GM12878 (cell line): ENCODE measurements around the gene SIX1.

Experiments
- DPF2 ChIP-seq: fragments of 450-650 bp; IDR thresholded peaks from 2 replicates; pipeline ENCODE4 v1.6.1; 2017; ENCODE audit warnings: mild to moderate bottlenecking
- EGR1 ChIP-seq, 2 experiments: IDR thresholded peaks; 1 replicate in 1 of 2; 2 replicates in 1 of 2; pipeline ENCODE4 v1.6.1; 2011 to 2012; ENCODE audit warnings: low read depth in 2 of 2, low read length in 2 of 2, borderline replicate concordance in 1 of 2, mild to moderate bottlenecking in 1 of 2, moderate library complexity in 1 of 2
- NFXL1 ChIP-seq: fragments of 450-650 bp; IDR thresholded peaks from 2 replicates; pipeline ENCODE4 v1.6.1; 2017; ENCODE audit warnings: antibody characterized with exemption, mild to moderate bottlenecking, borderline replicate concordance
- POLR2A ChIP-seq: IDR thresholded peaks from 2 replicates; pipeline ENCODE4 v1.6.1; 2011; ENCODE audit warnings: low read depth, mild to moderate bottlenecking, low read length
- TF ChIP-seq, protein P1 (sequence below), 3 experiments: IDR thresholded peaks in 2 of 3; conservative IDR thresholded peaks in 1 of 3; 2 replicates each; pipeline ENCODE4 v1.5.1; 2011; ENCODE audit warnings: low read depth in 3 of 3, low read length in 3 of 3, mild to moderate bottlenecking in 3 of 3, control low read depth in 2 of 3, moderate library complexity in 2 of 3, inconsistent platforms in 1 of 3, mixed read lengths in 1 of 3; ENCODE audit not compliant: control insufficient read depth in 2 of 3, insufficient read depth in 1 of 3; ENCODE audit errors: extremely low read depth in 1 of 3
- TF ChIP-seq, protein P2 (sequence below): fragments of 450-650 bp; IDR thresholded peaks from 2 replicates; pipeline ENCODE4 v1.6.1; 2017; ENCODE audit warnings: antibody characterized with exemption, mild to moderate bottlenecking, moderate library complexity

- TF ChIP-seq NFXL1 (no peak), DPF2 (no peak), EGR1 (IDR thresholded peaks at IDR 0.05; ENCODE audit: borderline replicate concordance in 1 of 2, low read depth in 2 of 2, low read length in 2 of 2) (no peak), POLR2A (no peak)
- TF ChIP-seq, protein P1, sequence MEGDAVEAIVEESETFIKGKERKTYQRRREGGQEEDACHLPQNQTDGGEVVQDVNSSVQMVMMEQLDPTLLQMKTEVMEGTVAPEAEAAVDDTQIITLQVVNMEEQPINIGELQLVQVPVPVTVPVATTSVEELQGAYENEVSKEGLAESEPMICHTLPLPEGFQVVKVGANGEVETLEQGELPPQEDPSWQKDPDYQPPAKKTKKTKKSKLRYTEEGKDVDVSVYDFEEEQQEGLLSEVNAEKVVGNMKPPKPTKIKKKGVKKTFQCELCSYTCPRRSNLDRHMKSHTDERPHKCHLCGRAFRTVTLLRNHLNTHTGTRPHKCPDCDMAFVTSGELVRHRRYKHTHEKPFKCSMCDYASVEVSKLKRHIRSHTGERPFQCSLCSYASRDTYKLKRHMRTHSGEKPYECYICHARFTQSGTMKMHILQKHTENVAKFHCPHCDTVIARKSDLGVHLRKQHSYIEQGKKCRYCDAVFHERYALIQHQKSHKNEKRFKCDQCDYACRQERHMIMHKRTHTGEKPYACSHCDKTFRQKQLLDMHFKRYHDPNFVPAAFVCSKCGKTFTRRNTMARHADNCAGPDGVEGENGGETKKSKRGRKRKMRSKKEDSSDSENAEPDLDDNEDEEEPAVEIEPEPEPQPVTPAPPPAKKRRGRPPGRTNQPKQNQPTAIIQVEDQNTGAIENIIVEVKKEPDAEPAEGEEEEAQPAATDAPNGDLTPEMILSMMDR (IDR thresholded peaks at IDR 0.05 in 2 of 3, conservative IDR thresholded peaks at IDR 0.05 in 1 of 3; ENCODE audit: control insufficient read depth in 2 of 3, extremely low read depth in 1 of 3, insufficient read depth in 1 of 3, low read depth in 3 of 3, low read length in 3 of 3), result no peak
- TF ChIP-seq, protein P2, sequence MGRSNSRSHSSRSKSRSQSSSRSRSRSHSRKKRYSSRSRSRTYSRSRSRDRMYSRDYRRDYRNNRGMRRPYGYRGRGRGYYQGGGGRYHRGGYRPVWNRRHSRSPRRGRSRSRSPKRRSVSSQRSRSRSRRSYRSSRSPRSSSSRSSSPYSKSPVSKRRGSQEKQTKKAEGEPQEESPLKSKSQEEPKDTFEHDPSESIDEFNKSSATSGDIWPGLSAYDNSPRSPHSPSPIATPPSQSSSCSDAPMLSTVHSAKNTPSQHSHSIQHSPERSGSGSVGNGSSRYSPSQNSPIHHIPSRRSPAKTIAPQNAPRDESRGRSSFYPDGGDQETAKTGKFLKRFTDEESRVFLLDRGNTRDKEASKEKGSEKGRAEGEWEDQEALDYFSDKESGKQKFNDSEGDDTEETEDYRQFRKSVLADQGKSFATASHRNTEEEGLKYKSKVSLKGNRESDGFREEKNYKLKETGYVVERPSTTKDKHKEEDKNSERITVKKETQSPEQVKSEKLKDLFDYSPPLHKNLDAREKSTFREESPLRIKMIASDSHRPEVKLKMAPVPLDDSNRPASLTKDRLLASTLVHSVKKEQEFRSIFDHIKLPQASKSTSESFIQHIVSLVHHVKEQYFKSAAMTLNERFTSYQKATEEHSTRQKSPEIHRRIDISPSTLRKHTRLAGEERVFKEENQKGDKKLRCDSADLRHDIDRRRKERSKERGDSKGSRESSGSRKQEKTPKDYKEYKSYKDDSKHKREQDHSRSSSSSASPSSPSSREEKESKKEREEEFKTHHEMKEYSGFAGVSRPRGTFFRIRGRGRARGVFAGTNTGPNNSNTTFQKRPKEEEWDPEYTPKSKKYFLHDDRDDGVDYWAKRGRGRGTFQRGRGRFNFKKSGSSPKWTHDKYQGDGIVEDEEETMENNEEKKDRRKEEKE, result no peak
These were observed 1.4 kb downstream of the SIX1 start for GRCh38 chr14:60647837-60648248.
